Nephron progenitor cell (in vitro differentiated cells): ENCODE measurements around the gene TXK.
A peak's percentile ranks its signal among the peaks of the same experiment; 100 is the strongest.

ENCODE experiments used
- DNase-seq: peaks from one replicate; pipeline ENCODE4 v3.0.0; 2021
- H3K27ac Mint-ChIP-seq: 2 replicates; pipeline ENCODE4 v1.8.0; 2021; ENCODE audit warnings: mild to moderate bottlenecking, moderate library complexity, mixed read lengths
- H3K27me3 Mint-ChIP-seq: 2 replicates; pipeline ENCODE4 v1.8.0; 2021; ENCODE audit warnings: mild to moderate bottlenecking, low read depth, mixed read lengths; ENCODE audit not compliant: poor library complexity
- H3K36me3 Mint-ChIP-seq: 2 replicates; pipeline ENCODE4 v1.8.0; 2021; ENCODE audit warnings: low read depth, mixed read lengths
- H3K4me1 Mint-ChIP-seq: 2 replicates; pipeline ENCODE4 v1.8.0; 2021; ENCODE audit warnings: mixed read lengths
- H3K4me3 Mint-ChIP-seq: 2 replicates; pipeline ENCODE4 v1.8.0; 2021; ENCODE audit warnings: mild to moderate bottlenecking, moderate library complexity, mixed read lengths
- H3K9me3 Mint-ChIP-seq: 2 replicates; pipeline ENCODE4 v1.8.0; 2021; ENCODE audit warnings: mild to moderate bottlenecking, moderate library complexity, mixed read lengths
- TF ChIP-seq, protein P1 (sequence below): fragments of 200-600 bp; sonication (generic); IDR thresholded peaks from 2 replicates; pipeline ENCODE4 v1.5.0; 2021; ENCODE audit warnings: antibody characterized with exemption

Gene TXK

DNA sequence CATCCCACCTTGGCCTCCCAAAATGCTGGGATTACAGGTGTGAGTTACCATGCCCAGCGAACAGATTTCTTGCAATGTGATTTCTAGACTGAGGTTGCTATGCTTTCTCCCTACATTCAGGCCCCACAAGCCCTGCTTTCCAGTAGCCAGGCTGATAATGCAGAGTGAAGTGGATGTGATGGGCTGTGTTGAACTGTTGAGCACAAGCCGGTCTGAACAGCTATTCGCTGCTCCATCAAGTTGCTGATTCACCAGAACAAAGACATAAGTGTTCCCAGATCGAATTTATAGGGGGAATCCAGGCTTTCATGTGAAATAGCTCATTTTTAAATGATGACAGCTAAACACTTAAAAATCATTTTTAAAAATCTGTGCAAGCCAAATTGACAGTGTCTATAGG, 109.5 kb downstream of the TXK start:
- no peak overlapping the region for H3K27ac Mint-ChIP-seq
- H3K9me3 Mint-ChIP-seq: no peaks in the 10 kb centered on the region
- H3K4me1 Mint-ChIP-seq: peaks cover 5% of the 10 kb centered on the region
- H3K27me3 Mint-ChIP-seq: peaks cover 11% of the 10 kb centered on the region
- no peak overlapping the region for H3K4me3 Mint-ChIP-seq
- TF ChIP-seq, protein P1, sequence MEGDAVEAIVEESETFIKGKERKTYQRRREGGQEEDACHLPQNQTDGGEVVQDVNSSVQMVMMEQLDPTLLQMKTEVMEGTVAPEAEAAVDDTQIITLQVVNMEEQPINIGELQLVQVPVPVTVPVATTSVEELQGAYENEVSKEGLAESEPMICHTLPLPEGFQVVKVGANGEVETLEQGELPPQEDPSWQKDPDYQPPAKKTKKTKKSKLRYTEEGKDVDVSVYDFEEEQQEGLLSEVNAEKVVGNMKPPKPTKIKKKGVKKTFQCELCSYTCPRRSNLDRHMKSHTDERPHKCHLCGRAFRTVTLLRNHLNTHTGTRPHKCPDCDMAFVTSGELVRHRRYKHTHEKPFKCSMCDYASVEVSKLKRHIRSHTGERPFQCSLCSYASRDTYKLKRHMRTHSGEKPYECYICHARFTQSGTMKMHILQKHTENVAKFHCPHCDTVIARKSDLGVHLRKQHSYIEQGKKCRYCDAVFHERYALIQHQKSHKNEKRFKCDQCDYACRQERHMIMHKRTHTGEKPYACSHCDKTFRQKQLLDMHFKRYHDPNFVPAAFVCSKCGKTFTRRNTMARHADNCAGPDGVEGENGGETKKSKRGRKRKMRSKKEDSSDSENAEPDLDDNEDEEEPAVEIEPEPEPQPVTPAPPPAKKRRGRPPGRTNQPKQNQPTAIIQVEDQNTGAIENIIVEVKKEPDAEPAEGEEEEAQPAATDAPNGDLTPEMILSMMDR: no peak
- no peaks in the 10 kb centered on the region for H3K36me3 Mint-ChIP-seq
- no peak for DNase-seq

DNA sequence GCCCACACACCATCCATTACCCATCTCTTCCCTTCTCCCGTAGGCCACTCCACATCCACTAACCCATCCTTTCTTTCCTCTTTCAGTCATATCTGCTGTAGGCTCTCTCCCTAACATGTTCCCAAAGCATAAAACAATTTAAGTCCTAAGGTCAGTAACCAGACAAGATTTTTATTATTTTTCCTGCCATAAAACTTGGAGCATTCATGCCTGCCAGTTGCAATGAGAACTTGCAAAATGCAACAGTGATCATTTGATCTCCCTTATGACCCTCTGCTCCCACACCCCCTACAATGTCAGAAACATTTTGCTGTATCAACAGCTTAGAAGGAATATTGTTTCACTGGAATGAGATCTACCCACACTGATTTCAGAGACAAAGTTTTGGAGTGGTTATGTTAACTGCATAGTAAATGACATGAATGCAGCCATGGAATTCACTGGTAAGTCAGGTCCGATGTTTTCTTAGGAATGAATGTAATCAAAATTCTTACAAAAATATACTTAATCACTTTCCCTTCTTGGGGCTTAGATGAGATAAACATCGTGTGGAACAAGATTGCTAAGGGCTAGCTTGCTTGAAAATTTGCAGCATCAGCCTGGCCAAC, 111.8 kb downstream of the TXK start:
- Mint-ChIP-seq H3K27ac (no peak overlapping the region), H3K27me3 (peaks cover 33% of the 10 kb centered on the region), H3K4me3 (no peak overlapping the region), H3K36me3 (no peaks in the 10 kb centered on the region), H3K9me3 (no peaks in the 10 kb centered on the region), H3K4me1 (peaks cover 8% of the 10 kb centered on the region)
- TF ChIP-seq, protein P1: no peak
- DNase-seq: no peak

DNA sequence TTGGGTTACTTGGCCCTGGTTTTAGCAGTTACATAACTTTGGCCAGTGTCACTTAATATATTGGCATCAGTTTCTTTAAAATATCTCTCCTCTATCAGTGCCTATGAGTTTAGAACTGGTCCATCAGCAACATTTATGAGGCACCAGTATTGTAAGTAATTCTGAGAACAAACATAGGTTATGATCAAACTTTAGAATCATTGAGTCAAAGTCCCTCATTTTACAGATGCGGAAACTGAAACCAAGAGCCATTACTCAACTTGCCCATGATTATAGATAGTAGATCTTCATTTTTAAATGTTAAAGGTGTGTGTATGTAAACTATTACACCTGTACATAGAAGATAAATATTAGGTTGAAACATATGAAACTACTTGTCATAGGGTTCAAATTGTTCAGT, 113.0 kb downstream of the TXK start:
- Mint-ChIP-seq H3K27me3 (peaks cover 42% of the 10 kb centered on the region), H3K27ac (no peak overlapping the region), H3K9me3 (no peaks in the 10 kb centered on the region), H3K4me1 (peaks cover 9% of the 10 kb centered on the region), H3K36me3 (no peaks in the 10 kb centered on the region), H3K4me3 (no peak overlapping the region)
- TF ChIP-seq, protein P1: no peak
- DNase-seq: no peak

DNA sequence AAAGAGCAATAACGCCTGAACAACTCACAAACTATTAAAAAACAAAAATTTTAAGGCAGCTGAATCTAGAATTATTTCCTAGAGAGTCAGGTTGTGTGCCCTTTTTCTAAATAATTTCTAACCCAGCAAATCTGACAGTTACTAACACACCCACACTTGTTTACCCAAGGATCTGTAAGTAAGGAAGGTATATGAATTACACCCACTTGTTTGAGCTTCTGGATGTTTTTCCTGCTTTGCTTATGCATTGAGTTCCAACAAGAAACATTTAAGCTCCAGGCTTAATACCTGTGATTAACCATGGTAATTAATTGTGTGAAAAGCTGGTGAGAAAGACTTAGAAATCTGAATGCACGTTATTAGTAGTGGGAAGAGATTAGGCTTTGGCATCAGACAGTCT, 115.9 kb downstream of the TXK start:
- peak overlapping the region; percentile 15 for H3K4me3 Mint-ChIP-seq
- TF ChIP-seq, protein P1: no peak

DNA sequence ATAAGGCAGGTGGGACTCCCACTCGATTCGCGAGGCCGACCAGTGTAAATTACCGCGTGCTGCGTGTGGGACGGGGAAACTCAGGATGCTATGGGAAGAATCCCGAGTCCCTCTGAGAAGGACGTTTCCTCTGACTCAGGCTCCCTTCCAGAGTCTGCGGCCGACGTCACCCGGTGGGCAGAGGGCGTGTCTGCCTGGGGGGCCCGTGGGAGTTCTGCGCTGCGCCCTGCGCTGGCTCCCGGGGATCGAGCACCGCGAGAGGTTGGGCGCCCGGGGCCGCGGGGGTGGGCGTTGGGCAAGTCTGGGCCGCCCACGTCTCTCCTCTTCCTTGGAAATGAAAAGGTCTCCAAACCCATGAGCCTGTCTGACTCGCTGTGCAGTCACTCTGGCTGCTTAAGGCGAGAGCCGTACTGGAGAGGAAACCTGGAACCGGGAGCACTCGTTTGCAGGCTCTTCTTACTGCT, 116.9 kb downstream of the TXK start:
- Mint-ChIP-seq H3K4me3 (peak overlapping the region; percentile 83), H3K27me3 (peaks cover 47% of the 10 kb centered on the region), H3K4me1 (peaks cover 8% of the 10 kb centered on the region), H3K36me3 (no peaks in the 10 kb centered on the region), H3K27ac (no peak overlapping the region), H3K9me3 (peaks cover 11% of the 10 kb centered on the region)
- TF ChIP-seq, protein P1: no peak
- peak; percentile 68 for DNase-seq

More for the DNA sequence above, 115.9 kb downstream of the TXK start:
- DNase-seq: no peak
- Mint-ChIP-seq H3K27ac (no peak overlapping the region), H3K4me1 (peaks cover 8% of the 10 kb centered on the region), H3K27me3 (peaks cover 49% of the 10 kb centered on the region), H3K36me3 (no peaks in the 10 kb centered on the region), H3K9me3 (peaks cover 11% of the 10 kb centered on the region)
